ENCODE data around the gene LRRFIP1. TPM values are rescaled to one million over a fixed set of nuclear protein-coding genes. Genes with fewer than 3 reads are reported as not detected.

LRRFIP1 gene
- total RNA-seq, 2 experiments from 2014 or later, result 157 to 161 TPM

DNA sequence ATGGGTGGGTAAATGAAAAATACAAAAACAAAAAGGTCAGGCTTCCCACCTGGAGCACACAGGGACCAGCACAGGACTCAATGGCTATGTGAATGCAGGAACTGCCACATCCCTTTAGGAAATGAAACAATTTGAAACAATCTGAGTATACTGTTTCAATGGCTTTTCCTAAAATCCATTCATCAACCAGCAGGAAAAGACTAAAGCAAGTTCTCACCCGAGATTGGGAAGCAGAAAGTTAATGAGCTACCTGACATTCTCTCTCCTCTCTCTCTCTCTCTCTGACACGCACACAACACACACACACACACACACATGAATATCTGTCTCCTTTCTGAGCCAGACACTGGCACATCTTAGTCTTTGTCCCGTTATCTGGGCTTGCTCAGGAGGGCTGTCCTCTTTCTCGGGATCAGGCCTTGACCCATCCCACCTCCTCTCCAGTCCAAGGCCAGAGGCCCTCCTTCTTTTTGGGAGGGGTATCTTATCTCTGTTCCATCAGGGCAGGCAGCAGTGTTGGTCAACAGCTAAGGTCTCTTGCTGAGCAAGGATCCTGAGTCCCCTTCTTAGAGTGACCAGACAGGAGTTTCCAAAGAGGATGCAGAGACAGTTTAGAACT lies 11.6 kb upstream of the LRRFIP1 start:
- no peak overlapping the region for H3K4me3 Mint-ChIP-seq
- H3K9me3 ChIP-seq (ENCODE audit: control insufficient read depth in 1 of 2, insufficient read depth in 1 of 2, low read length in 2 of 2), result no peaks in the 10 kb centered on the region
- H3K27ac ChIP-seq (ENCODE audit: low read depth in 1 of 2, low read length in 2 of 2), result no peak overlapping the region
- H3K4me1 Mint-ChIP-seq (ENCODE audit: low read depth), result peaks cover 53% of the 10 kb centered on the region
- POLR2A ChIA-PET, result interaction anchor here (2.1 kb wide), 1 partner anchor 13 kb away, joined by 10 read pairs; no protein-coding TSS in a partner anchor
- H3K36me3 Mint-ChIP-seq (ENCODE audit: low read depth), result no peaks in the 10 kb centered on the region
- ATAC-seq (ENCODE audit: poor library complexity), result no peak
- no peak overlapping the region for H3K27ac Mint-ChIP-seq
- no peaks in the 10 kb centered on the region for H3K27me3 ChIP-seq (ENCODE audit: control insufficient read depth in 1 of 2, insufficient read depth in 2 of 2, low read length in 2 of 2)
- peaks cover 20% of the 10 kb centered on the region for H3K4me1 ChIP-seq (ENCODE audit: insufficient read depth, low read length)
- intact Hi-C loops (cut with DNase I, micrococcal nuclease), result no loop called here
- TF ChIP-seq, protein P1, sequence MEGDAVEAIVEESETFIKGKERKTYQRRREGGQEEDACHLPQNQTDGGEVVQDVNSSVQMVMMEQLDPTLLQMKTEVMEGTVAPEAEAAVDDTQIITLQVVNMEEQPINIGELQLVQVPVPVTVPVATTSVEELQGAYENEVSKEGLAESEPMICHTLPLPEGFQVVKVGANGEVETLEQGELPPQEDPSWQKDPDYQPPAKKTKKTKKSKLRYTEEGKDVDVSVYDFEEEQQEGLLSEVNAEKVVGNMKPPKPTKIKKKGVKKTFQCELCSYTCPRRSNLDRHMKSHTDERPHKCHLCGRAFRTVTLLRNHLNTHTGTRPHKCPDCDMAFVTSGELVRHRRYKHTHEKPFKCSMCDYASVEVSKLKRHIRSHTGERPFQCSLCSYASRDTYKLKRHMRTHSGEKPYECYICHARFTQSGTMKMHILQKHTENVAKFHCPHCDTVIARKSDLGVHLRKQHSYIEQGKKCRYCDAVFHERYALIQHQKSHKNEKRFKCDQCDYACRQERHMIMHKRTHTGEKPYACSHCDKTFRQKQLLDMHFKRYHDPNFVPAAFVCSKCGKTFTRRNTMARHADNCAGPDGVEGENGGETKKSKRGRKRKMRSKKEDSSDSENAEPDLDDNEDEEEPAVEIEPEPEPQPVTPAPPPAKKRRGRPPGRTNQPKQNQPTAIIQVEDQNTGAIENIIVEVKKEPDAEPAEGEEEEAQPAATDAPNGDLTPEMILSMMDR (IDR thresholded peaks at IDR 0.05), result no peak
- H3K9me3 Mint-ChIP-seq, result no peaks in the 10 kb centered on the region
- H3K36me3 ChIP-seq (ENCODE audit: insufficient read depth, low read length), result no peaks in the 10 kb centered on the region
- CTCF ChIA-PET, result no interaction called here
- no peaks in the 10 kb centered on the region for H3K27me3 Mint-ChIP-seq
- H3K4me3 ChIP-seq (ENCODE audit: low read length), result no peak overlapping the region
- DNase-seq, result no peak

DNA sequence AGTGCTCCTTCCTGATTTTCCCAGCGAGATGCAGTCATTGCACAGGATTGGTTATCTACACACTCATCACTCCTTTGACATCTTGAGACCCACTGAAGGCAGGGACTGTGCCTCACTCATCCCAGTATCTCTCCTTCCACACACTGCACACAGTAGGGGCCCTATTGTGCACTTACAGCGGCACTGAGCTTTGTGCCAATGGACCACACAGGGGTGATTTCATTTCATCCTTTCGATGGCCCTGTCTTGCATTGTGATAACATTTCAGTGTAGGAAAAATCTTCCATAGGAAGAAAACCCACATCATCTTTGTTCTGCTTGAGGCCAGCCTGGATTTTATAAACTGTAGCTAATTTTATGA lies 11.0 kb upstream of the LRRFIP1 start:
- CTCF ChIA-PET, result interaction anchor here (0.7 kb wide), 1 partner anchor 17 kb away, joined by 3 read pairs; no protein-coding TSS in a partner anchor
- intact Hi-C loops (cut with DNase I, micrococcal nuclease), result no loop called here
- Histone ChIP-seq H3K9me3 (ENCODE audit: control insufficient read depth in 1 of 2, insufficient read depth in 1 of 2, low read length in 2 of 2) (no peaks in the 10 kb centered on the region), H3K36me3 (ENCODE audit: insufficient read depth, low read length) (no peaks in the 10 kb centered on the region), H3K4me3 (ENCODE audit: low read length) (no peak overlapping the region), H3K27me3 (ENCODE audit: control insufficient read depth in 1 of 2, insufficient read depth in 2 of 2, low read length in 2 of 2) (no peaks in the 10 kb centered on the region), H3K27ac (ENCODE audit: low read depth in 1 of 2, low read length in 2 of 2) (no peak overlapping the region), H3K4me1 (ENCODE audit: insufficient read depth, low read length) (peaks cover 20% of the 10 kb centered on the region)
- H3K4me3 Mint-ChIP-seq, result no peak overlapping the region
- no peak overlapping the region for H3K27ac Mint-ChIP-seq
- H3K27me3 Mint-ChIP-seq, result no peaks in the 10 kb centered on the region
- DNase-seq, result no peak
- POLR2A ChIA-PET, result interaction anchor here (2.1 kb wide), 1 partner anchor 13 kb away, joined by 10 read pairs; no protein-coding TSS in a partner anchor
- H3K9me3 Mint-ChIP-seq, result no peaks in the 10 kb centered on the region
- TF ChIP-seq, protein P1 (IDR thresholded peaks at IDR 0.05), result no peak
- no peaks in the 10 kb centered on the region for H3K36me3 Mint-ChIP-seq (ENCODE audit: low read depth)
- ATAC-seq (ENCODE audit: poor library complexity), result no peak
- peaks cover 53% of the 10 kb centered on the region for H3K4me1 Mint-ChIP-seq (ENCODE audit: low read depth)

DNA sequence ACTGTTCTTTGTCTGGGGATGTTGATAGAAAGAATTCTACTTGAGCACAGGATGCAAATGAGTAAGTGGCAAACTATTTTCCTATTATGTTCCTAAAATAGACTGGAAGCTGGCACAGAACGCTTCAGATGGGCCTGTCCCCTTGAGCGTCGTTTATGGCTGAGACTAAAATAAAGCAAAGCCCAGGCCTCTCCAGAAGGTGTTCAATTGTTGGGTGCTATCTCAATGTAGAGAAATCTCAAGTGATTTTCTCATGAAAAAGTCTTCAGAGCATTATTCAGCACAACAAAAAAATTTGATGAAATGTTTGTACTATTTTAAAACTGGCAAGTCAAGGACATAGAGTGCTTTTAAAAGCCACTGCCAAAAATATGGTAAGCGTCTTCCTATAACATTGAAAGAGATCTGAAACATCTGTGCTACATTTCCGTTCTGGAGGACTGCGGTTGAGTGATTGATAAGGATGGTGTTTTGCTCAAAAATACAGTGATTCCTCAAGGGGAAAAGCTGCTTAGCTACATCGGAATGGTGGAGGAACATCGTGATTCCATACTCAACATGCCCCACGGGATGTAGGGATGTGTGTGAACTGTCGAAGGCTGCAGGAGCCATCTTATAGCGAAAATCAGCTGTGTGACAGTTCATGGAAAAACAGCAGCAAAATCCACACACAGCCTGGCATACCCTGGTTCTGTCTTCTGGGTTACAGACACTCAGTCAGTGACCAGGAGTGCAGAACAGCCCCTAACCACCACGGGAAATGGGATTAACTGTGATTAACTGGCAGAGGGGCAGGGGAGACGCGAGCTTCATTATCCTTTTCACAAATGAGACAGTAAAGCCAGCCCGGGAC lies 10.4 kb upstream of the LRRFIP1 start:
- no peaks in the 10 kb centered on the region for H3K36me3 Mint-ChIP-seq (ENCODE audit: low read depth)
- H3K27ac Mint-ChIP-seq, result peak overlapping the region; percentile 21

More for the DNA sequence above, 10.4 kb upstream of the LRRFIP1 start:
- ChIA-PET CTCF (interaction anchor here (0.7 kb wide), 2 partner anchors 18 to 25 kb away, joined by 3 read pairs; no protein-coding TSS in a partner anchor), POLR2A (interaction anchor here (1.0 to 2.1 kb wide), 2 partner anchors 9 to 14 kb away, joined by 5 to 10 read pairs; no protein-coding TSS in a partner anchor)
- TF ChIP-seq, protein P1 (IDR thresholded peaks at IDR 0.05), result no peak
- H3K36me3 ChIP-seq (ENCODE audit: insufficient read depth, low read length), result no peaks in the 10 kb centered on the region
- H3K4me3 ChIP-seq (ENCODE audit: low read length), result no peak overlapping the region
- no peaks in the 10 kb centered on the region for H3K27me3 Mint-ChIP-seq
- ATAC-seq (ENCODE audit: poor library complexity), result peak; percentile 87
- peak in 1 of 14 experiments; percentile 28 for DNase-seq
- H3K4me1 Mint-ChIP-seq (ENCODE audit: low read depth), result peaks cover 53% of the 10 kb centered on the region
- H3K9me3 Mint-ChIP-seq, result no peaks in the 10 kb centered on the region
- no peaks in the 10 kb centered on the region for H3K27me3 ChIP-seq (ENCODE audit: control insufficient read depth in 1 of 2, insufficient read depth in 2 of 2, low read length in 2 of 2)
- H3K9me3 ChIP-seq (ENCODE audit: control insufficient read depth in 1 of 2, insufficient read depth in 1 of 2, low read length in 2 of 2), result no peaks in the 10 kb centered on the region
- no peak overlapping the region for H3K27ac ChIP-seq (ENCODE audit: low read depth in 1 of 2, low read length in 2 of 2)
- intact Hi-C loops (cut with DNase I, micrococcal nuclease), result no loop called here
- H3K4me1 ChIP-seq (ENCODE audit: insufficient read depth, low read length), result peaks cover 20% of the 10 kb centered on the region
- H3K4me3 Mint-ChIP-seq, result peak overlapping the region; percentile 26

Measured in CD4-positive, alpha-beta T cell (primary cell).